PC-9 (cell line): Measurements from ENCODE around the gene VWA8.
"Not testable (repeated sequence)": the region's sequence is repeated elsewhere in the genome, so short reads cannot be mapped to it uniquely, and the experiment has no call there.

Experiments used
- CTCF ChIP-seq: fragments of 200-600 bp; sonication (generic); conservative IDR thresholded peaks from 2 replicates; pipeline ENCODE4 v1.6.1; 2017; ENCODE audit warnings: mixed run types, antibody characterized with exemption, mild to moderate bottlenecking, moderate library complexity
- EZH2 ChIP-seq: fragments of 200-600 bp; sonication (generic); IDR thresholded peaks from 2 replicates; pipeline ENCODE4 v1.8.0; 2017; ENCODE audit warnings: antibody characterized with exemption, low read depth

DNA sequence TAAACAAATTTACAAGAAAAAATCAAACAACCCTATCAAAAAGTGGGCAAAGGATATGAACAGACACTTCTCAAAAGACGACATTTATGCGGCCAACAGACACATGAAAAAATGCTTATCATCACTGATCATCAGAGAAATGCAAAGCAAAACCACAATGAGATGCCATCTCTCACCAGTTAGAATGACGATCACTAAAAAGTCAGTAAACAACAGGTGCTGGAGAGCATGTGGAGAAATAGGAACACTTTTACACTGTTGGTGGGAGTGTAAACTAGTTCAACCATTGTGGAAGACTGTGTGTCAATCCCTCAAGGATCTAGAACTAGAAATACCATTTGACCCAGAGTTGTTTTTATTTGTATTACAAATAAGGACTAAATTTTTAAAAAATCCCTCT, 215.4 kb downstream of the VWA8 start:
- TF ChIP-seq CTCF, EZH2: not testable (repeated sequence)
